Mesothelial cell of epicardium (in vitro differentiated cells): ENCODE results near the gene KCNA10. TPM values are rescaled to one million over a fixed set of nuclear protein-coding genes. Genes with fewer than 3 reads are reported as not detected.

ENCODE experiments used
- DNase-seq, 2 experiments: peaks; one replicate each; pipeline ENCODE4 v3.0.0; 2021; ENCODE audit warnings: low spot score in 2 of 2; ENCODE audit not compliant: unreplicated experiment in 2 of 2
- H3K27ac Mint-ChIP-seq: 2 replicates; pipeline ENCODE4 v1.8.0; 2021; ENCODE audit warnings: mixed read lengths
- H3K27me3 Mint-ChIP-seq: 2 replicates; pipeline ENCODE4 v1.8.0; 2021; ENCODE audit warnings: low read depth, mixed read lengths
- H3K36me3 Mint-ChIP-seq: 2 replicates; pipeline ENCODE4 v1.8.0; 2021; ENCODE audit warnings: mixed read lengths
- H3K4me1 Mint-ChIP-seq: 2 replicates; pipeline ENCODE4 v1.8.0; 2021; ENCODE audit warnings: mixed read lengths
- H3K4me3 Mint-ChIP-seq: 2 replicates; pipeline ENCODE4 v1.8.0; 2021; ENCODE audit warnings: mild to moderate bottlenecking, moderate library complexity, mixed read lengths
- H3K9me3 Mint-ChIP-seq: 2 replicates; pipeline ENCODE4 v1.8.0; 2021; ENCODE audit warnings: mixed read lengths
- total RNA-seq: library from RNA; stranded (reverse); gene quantifications from 3 replicates; pipeline ENCODE4 v1.2.1, GENCODE V29; 2021
- TF ChIP-seq, protein P1 (sequence below): fragments of 200-600 bp; sonication (generic); IDR thresholded peaks from one replicate; pipeline ENCODE4 v1.5.0; 2021; ENCODE audit warnings: antibody characterized with exemption; ENCODE audit not compliant: unreplicated experiment

The KCNA10 gene
- total RNA-seq, 1 donor from 2014 or later, result not detected

DNA sequence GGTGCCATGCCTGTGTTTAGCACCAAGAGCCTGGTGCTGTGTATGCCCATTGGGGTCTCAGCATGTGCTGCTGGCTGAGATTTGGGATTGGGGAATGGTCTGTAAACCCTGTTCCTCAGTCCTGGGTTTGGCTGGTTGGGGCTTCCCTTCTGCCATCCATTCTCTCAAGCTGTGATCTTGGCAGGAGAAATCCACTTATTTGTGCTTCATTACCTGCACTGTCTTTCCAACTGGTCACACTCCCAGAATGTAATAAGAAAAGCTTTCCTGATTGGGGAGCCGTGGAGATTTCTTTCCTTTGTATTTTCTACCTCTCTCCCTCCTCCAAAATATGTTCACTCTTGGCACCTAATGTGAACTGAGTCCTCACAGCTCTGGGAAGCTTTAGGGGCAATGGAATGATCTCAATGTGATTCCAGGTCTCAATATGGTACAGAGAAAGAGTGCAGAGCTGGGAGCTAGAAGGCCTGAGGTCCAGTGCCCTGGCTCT lies 23.0 kb upstream of the KCNA10 start:
- Mint-ChIP-seq H3K4me3 (no peak overlapping the region), H3K36me3 (no peaks in the 10 kb centered on the region), H3K27me3 (peaks cover 40% of the 10 kb centered on the region), H3K27ac (no peak overlapping the region), H3K9me3 (no peaks in the 10 kb centered on the region), H3K4me1 (no peaks in the 10 kb centered on the region)
- TF ChIP-seq, protein P1, sequence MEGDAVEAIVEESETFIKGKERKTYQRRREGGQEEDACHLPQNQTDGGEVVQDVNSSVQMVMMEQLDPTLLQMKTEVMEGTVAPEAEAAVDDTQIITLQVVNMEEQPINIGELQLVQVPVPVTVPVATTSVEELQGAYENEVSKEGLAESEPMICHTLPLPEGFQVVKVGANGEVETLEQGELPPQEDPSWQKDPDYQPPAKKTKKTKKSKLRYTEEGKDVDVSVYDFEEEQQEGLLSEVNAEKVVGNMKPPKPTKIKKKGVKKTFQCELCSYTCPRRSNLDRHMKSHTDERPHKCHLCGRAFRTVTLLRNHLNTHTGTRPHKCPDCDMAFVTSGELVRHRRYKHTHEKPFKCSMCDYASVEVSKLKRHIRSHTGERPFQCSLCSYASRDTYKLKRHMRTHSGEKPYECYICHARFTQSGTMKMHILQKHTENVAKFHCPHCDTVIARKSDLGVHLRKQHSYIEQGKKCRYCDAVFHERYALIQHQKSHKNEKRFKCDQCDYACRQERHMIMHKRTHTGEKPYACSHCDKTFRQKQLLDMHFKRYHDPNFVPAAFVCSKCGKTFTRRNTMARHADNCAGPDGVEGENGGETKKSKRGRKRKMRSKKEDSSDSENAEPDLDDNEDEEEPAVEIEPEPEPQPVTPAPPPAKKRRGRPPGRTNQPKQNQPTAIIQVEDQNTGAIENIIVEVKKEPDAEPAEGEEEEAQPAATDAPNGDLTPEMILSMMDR, result no peak
- DNase-seq, result no peak

DNA sequence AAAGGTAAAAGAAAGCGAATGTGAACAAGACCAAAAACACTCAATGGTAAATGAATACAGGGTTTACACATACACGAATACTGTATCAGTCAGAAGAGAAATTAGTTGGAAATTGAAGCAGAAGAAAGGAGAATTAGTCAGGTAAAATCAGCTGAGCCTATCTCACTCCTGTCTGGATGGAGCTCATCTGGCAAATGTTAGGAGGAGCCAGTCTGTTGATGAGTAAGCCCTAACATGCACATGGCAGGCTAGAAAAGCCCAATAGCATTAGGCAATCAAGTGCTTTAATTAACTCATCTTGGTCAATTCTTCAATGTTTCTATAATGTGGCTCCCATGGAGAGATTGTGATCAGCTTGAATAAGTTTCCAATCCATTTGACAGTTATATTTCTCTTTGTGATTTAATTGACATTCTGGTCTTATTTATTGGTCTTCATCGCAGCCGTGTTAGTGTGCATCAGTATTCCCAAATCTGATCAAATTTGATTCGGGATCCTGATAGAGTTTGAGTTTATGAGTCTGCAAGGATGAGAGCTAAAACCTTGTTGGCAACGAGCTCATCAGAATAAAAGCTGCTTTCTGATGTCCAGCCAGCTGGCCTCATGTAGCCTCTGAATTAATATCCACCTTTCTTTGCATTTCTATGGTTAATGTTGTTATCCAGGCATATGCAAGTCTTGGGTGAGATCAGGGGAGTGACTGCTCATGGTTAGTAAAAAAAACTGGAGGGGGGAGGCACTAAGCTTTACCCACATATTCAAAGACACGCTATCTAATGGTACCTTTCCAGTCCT lies 22.1 kb upstream of the KCNA10 start:
- H3K27me3 Mint-ChIP-seq, result peaks cover 41% of the 10 kb centered on the region
- no peak for DNase-seq
- H3K4me3 Mint-ChIP-seq, result no peak overlapping the region
- no peaks in the 10 kb centered on the region for H3K4me1 Mint-ChIP-seq
- H3K27ac Mint-ChIP-seq, result no peak overlapping the region
- TF ChIP-seq, protein P1, result no peak
- no peaks in the 10 kb centered on the region for H3K36me3 Mint-ChIP-seq
- H3K9me3 Mint-ChIP-seq, result no peaks in the 10 kb centered on the region

DNA sequence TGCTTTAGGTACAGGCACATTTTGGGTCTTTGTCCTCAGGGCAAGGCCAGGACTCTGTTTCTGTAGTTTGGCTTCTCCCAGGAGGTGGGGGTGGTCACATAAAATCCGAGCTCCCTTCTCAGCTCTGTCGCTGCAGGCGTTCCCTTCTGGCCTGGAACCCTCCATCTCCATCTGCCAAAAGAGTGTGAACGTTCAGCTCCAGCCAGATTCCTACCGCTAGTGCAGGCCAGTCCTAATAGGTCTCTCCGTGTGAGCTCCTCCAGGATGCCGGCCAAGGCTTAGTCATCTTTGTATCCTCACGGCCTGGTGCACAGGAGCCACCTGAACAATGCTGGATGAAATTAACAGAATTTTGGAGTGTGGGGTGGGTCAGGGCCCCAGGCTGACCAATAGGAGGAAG lies 19.9 kb upstream of the KCNA10 start:
- Mint-ChIP-seq H3K27ac (no peak overlapping the region), H3K27me3 (peaks cover 48% of the 10 kb centered on the region), H3K9me3 (no peaks in the 10 kb centered on the region), H3K4me3 (no peak overlapping the region), H3K36me3 (no peaks in the 10 kb centered on the region), H3K4me1 (no peaks in the 10 kb centered on the region)
- TF ChIP-seq, protein P1, result no peak
- DNase-seq, result no peak

DNA sequence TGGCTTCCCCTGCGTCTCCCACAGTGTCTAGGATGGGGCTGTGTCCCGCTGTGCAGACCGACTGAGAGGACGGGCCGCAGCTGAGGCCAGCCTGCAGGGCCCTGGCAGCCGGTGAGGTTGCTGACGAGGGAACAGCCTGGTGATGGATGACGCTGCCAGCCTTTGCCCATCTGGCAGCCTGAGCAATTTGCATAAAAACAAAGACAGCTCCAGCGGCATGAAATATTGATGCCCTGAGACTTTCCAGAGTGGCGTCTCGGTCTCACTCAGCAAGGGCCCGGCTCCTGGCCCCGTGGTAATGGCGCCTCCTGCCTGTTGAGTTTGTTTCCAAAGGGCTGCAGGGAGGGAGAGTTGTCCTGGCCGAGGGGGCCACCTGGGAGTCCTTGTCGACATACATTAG lies 19.1 kb upstream of the KCNA10 start:
- H3K4me1 Mint-ChIP-seq, result no peaks in the 10 kb centered on the region
- H3K4me3 Mint-ChIP-seq, result no peak overlapping the region
- H3K36me3 Mint-ChIP-seq, result no peaks in the 10 kb centered on the region
- DNase-seq, result no peak
- peaks cover 53% of the 10 kb centered on the region for H3K27me3 Mint-ChIP-seq
- no peaks in the 10 kb centered on the region for H3K9me3 Mint-ChIP-seq
- no peak overlapping the region for H3K27ac Mint-ChIP-seq
- TF ChIP-seq, protein P1, result no peak

DNA sequence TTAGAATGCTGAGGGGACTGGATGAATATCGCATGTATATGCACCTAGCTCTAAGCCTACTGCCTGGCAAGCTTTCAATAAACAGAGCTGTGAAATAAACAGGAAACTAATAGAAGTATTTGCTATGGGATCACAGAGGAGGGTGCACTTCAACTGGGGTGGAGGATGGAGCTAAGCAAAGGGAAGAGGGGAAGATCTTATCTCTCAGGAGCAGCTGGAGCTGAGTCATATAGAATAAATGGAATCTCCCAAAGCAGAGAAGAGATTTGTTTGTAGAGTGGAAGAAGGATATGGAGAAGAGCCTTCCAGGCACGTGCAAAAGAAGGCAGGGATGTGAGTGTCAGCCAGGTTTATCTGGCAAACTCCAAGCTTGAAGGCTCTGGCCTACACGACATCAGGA lies 17.0 kb upstream of the KCNA10 start:
- Mint-ChIP-seq H3K36me3 (no peaks in the 10 kb centered on the region), H3K4me1 (no peaks in the 10 kb centered on the region), H3K9me3 (no peaks in the 10 kb centered on the region), H3K4me3 (no peak overlapping the region), H3K27me3 (peaks cover 66% of the 10 kb centered on the region), H3K27ac (no peak overlapping the region)
- TF ChIP-seq, protein P1, result no peak
- no peak for DNase-seq
